Activated gamma-delta T cell treated with Interleukin-2 at 50 U/mL for 16 hours (primary cell): ENCODE results near the gene GPR152.
A peak's percentile ranks its signal among the peaks of the same experiment; 100 is the strongest.
"Not testable (repeated sequence)": the region's sequence is repeated elsewhere in the genome, so short reads cannot be mapped to it uniquely, and the experiment has no call there.

Experiments used
- DNase-seq: peaks from one replicate; pipeline ENCODE4 v3.0.0-alpha.2; 2020

The GPR152 gene

GRCh38 chr11:67408437-67409200 is 43.9 kb downstream of the GPR152 start:
- DNase-seq = no peak

DNA sequence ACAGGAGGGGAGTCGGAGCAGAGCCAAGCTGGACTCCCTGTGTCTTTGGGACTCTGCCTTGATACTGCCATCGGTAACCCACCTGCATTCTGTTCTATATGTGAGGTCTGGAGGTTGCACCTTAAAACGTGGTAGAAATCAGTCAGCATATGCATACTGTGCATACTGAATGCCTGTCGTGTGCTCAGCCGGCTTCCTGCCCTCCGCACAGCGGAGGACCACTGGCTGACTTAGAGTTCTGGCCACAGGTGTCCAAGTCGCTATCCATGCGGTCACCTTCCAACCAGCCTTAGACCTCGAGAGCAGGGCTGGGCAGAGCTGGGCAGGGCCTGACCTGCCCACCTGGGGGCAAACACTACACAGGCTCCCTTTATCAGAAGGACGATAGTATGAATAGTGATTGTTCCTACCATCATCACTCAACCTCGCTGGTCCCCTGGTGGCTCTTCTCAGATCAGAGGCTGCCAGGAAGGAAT is 44.8 kb downstream of the GPR152 start:
- no peak for DNase-seq

GRCh38 chr11:67406969-67407687 is 45.4 kb downstream of the GPR152 start:
- no peak for DNase-seq

- DNase-seq = no peak
These were observed 46.0 kb downstream of the GPR152 start for GRCh38 chr11:67406420-67406968.

DNA sequence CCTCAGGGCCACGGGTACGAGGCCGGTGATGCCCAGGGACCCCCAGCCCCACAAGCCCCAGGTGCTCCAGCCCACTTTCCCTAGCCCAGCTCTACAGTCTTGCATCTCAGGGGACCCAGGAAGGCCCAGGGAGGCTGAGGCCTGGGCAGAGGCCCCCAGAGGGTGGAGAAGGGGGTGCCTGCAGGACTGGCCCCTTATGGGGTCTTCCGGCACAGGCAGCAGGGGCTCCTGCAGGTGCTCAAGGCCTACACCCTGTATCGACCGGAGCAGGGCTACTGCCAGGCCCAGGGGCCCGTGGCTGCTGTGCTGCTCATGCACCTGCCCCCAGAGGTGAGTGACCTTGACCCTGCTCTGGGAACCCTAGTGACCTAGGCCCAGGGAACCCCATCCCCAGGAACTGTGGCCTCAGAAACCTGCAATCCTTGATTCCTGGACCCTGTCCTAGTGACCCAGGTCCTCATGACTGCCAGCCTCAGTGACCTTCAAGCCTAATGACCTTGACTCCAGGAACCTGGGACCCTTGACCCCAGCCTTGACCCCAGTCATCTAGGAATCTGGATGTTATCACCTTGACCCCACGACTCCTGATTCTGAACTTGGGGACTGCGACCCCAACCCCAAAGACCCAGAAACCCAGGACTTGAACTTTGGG is 46.7 kb downstream of the GPR152 start:
- DNase-seq = no peak

- no peak for DNase-seq
These were observed 47.3 kb downstream of the GPR152 start for GRCh38 chr11:67405196-67405567.

DNA sequence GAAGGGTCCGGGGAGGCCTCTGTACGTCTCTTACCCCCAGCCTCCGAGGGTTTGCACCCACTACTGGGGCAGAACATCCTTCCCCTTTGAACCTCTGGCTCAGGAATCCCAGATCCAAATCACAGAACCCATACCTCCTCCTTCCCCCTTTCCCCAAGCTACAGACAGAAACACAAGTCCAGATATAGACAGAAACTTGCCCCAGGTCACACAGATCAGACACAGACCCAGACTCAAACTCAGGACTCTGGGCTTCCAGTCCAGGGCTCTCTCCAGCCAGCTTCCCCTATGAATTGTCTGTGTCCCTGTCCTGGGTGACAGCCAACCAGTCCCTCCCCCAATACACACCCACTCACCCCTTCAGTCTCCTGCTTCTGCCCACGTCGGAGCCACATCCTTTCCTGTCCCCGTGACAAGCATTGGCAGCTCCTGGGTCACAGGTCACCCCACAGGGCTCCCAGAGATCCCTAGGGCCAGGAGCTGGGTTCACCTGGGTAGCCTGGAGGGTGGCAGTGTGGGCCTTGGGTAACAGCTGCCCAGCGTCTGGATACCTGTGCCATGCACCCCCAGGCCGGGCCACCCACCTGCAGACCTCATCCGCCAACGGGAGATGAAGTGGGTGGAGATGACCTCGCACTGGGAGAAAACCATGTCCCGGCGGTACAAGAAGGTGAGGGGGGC is 47.9 kb downstream of the GPR152 start:
- DNase-seq = peak; percentile 55

DNA sequence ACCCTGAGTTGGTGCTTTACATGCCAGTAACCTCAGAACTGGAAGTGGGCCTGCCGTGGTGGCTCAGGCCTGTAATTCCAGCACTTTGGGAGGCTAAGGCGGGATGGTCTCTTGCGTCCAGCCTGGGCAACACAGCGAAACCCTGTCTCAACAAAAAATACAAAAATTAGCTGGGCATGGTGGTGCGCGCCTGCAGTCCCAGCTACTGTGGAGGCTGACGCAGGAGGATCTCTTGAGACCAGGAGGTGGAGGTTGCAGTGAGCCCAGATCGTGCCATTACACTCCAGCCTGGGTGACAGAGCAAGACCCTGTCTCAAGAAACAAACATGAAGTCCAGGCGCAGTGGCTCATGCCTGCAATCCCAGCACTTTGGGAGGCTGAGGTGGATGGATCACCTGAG is 49.4 kb downstream of the GPR152 start:
- DNase-seq = not testable (repeated sequence)

DNA sequence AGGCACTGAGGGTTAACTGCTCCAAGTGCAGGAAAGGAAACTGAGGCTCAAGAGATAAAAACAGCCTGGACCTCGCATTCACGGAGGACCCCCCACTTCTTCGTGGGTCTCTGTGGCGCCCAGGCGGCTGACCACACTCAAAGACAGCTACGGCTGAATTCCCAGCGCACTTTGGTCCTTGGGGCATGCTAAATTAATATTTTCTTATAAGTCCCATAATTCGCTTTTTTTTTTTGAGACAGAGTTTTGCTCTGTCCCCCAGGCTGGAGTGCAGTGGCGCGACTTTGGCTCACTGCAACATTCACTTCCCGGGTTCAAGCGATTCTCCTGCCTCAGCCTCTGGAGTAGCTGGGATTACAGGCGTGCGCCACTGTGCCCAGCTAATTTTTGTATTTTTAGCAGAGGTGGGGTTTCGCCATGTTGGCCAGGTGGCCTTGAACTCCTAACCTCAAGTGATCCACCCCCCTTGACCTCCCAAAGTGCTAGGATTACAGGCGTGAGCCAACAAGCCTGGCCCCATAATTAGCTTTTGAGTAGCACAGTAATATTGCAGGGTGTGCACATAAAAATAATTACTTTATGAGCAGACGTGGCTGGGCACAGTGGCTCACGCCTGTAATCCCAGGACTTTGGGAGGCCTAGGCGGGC is 50.2 kb downstream of the GPR152 start:
- DNase-seq = not testable (repeated sequence)

GRCh38 chr11:67401495-67402191 is 50.9 kb downstream of the GPR152 start, which contains the start of gene PPP1CA:
TSS of gene PPP1CA (minus strand) at chr11:67401858. CDS start at chr11:67401782, 76 bp downstream.
- DNase-seq = peak; percentile 90
